Rectal smooth muscle tissue (tissue), 1 donor: Measurements from ENCODE around the gene AIMP1.

Experiments
- H3K27ac ChIP-seq: one replicate; pipeline ENCODE4 v1.7.0; 2013; ENCODE audit warnings: low read depth, low read length, inconsistent platforms
- H3K27me3 ChIP-seq: one replicate; pipeline ENCODE4 v1.7.0; 2013; ENCODE audit warnings: low read length; ENCODE audit not compliant: control insufficient read depth, insufficient read depth
- H3K36me3 ChIP-seq: one replicate; pipeline ENCODE4 v1.7.0; 2013; ENCODE audit warnings: low read length; ENCODE audit not compliant: control insufficient read depth, insufficient read depth
- H3K4me1 ChIP-seq: one replicate; pipeline ENCODE4 v1.7.0; 2013; ENCODE audit warnings: low read length; ENCODE audit not compliant: control insufficient read depth, insufficient read depth
- H3K4me3 ChIP-seq: one replicate; pipeline ENCODE4 v1.7.0; 2013; ENCODE audit warnings: low read length
- H3K9ac ChIP-seq: one replicate; pipeline ENCODE4 v1.7.0; 2013; ENCODE audit warnings: low read length

Gene AIMP1

DNA sequence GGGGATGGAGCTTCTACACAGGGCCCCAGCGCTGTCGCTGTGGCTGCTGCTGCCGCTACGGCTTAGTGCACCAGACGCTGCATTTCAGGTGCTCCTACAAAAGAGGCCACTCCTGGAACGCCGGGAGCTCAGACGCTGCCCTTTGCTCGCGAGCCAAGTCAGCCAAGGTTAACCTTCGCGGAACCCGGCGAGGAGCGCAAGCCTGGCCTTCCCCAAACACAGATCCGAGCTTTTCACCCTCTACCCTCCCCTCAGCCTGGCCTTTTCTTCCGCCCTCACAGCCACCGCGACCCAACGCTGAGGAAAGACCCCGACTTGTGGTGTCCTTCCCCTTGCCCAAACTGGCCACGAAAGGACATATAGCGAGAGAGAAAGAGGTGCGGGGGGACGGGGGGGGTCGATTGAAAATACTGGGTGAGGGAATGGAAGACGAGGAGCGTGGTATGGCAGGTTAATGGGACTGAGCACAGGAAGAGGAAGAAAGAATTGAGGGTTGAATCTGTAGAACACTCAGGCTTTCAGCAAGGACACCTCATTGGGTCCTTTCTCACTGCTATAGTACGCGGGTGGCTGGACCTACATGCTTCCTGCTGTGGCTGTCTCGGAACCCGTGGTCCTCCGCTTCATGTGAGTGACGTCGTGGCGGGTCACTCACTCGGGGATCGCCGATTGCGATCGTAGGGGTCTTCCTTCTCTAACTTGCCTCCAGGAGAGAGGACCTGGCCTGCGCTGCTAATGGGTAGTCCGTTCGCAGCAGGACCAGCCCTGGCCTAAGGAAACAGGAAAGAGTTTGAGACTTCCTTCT lies at the start of gene AIMP1, which contains the start of gene TBCK:
Gene AIMP1 (plus strand): TSS at position 583 of the 805 bp plus-strand sequence. CDS start 8,460 bp downstream, outside the sequence.
Gene TBCK (minus strand): TSS at position 242 of the 805 bp plus-strand sequence. CDS start 7,249 bp downstream, outside the sequence.
- Histone ChIP-seq H3K4me1 (peaks cover 17% of the 10 kb centered on the region), H3K4me3 (peak within 1 kb of the TSS; percentile 92)

DNA sequence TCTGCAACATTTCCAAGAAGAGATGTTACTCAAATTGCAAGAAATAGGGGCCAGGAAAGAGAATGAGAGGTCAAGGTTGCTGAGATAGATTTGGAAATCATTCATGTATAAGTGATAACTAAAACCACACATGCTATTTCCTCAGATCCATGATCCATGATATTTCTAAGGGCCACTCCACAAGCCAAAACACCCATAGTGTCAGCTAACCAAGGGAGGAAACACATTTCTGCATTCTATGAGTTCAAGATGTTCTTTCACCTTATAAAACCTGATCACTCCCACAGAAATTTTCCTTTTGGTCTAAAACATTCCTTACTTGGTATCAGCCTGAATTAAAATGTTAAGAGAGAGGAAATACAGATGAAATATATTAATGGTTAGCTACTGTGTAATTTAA lies 47.6 kb upstream of the AIMP1 start:
- Histone ChIP-seq H3K4me3 (no peak overlapping the region), H3K27ac (no peak overlapping the region), H3K27me3 (no peaks in the 10 kb centered on the region), H3K36me3 (no peaks in the 10 kb centered on the region), H3K9ac (no peak overlapping the region), H3K4me1 (no peaks in the 10 kb centered on the region)

More for the DNA sequence above, at the start of gene AIMP1, which contains the start of gene TBCK:
- Histone ChIP-seq H3K27ac (peak within 1 kb of the TSS; percentile 97), H3K27me3 (no peaks in the 10 kb centered on the region), H3K9ac (peak within 1 kb of the TSS; percentile 91), H3K36me3 (no peaks in the 10 kb centered on the region)

DNA sequence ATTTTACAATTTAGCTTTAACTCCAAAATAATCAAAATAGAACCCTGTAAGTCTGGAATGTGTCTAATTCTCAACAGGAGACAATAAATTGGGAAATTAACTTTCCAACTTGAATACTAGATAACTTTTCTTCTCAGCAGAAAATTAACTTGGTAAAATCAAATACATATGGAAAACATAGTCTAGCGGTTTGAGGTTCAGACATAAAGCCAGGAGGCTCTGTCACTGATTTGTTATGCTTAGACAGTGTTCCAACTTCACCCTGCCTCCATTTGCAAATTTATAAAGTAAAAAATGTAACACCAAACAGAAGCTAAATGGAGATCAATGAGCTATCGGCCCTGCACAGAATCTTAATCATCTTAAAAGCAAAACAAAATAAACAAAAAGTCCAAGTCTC lies 46.6 kb upstream of the AIMP1 start:
- Histone ChIP-seq H3K36me3 (no peaks in the 10 kb centered on the region), H3K4me1 (no peaks in the 10 kb centered on the region), H3K4me3 (no peak overlapping the region), H3K27me3 (no peaks in the 10 kb centered on the region), H3K27ac (no peak overlapping the region), H3K9ac (no peak overlapping the region)

DNA sequence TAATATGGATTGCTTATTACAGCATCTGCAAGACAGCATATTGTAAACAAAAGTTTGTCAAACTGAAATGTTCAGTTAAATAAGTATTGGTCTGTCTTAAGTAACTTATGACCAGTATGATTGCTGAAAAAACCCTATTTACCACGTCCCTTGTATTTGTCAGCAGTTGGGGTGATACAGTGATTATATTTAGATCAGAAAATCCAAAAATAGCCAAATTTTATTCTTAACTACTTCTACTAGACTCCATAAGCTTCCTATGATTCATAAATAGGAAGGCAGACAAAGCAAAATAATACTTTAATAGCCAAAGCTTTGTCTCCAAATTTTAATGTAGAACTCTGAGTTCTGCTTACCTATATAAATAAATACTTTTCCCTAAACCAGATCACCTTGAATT lies 45.6 kb upstream of the AIMP1 start:
- H3K4me1 ChIP-seq: no peaks in the 10 kb centered on the region
- no peak overlapping the region for H3K4me3 ChIP-seq
- H3K27ac ChIP-seq: no peak overlapping the region
- H3K27me3 ChIP-seq: no peaks in the 10 kb centered on the region
- H3K36me3 ChIP-seq: no peaks in the 10 kb centered on the region
- no peak overlapping the region for H3K9ac ChIP-seq

DNA sequence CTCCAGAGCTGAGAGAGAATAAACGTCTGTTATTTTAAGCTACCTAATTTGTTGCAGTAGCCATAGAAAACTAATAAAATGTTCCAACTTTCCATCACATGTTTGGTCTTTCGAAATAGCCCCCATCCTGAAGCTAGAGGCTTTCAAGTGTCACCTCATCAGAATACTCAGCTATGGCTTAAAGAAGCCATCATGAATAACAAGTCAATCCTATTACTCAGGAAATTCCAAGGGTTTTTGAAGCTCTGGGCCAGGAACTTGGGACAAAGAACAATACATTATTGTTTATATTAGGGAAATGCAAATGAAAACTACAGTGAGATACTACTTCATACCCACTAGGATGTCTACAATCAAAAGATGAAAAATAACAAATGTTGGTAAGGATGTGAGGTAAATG lies 42.5 kb upstream of the AIMP1 start:
- Histone ChIP-seq H3K4me1 (no peaks in the 10 kb centered on the region), H3K36me3 (no peaks in the 10 kb centered on the region), H3K9ac (no peak overlapping the region), H3K27me3 (no peaks in the 10 kb centered on the region), H3K4me3 (no peak overlapping the region), H3K27ac (no peak overlapping the region)

DNA sequence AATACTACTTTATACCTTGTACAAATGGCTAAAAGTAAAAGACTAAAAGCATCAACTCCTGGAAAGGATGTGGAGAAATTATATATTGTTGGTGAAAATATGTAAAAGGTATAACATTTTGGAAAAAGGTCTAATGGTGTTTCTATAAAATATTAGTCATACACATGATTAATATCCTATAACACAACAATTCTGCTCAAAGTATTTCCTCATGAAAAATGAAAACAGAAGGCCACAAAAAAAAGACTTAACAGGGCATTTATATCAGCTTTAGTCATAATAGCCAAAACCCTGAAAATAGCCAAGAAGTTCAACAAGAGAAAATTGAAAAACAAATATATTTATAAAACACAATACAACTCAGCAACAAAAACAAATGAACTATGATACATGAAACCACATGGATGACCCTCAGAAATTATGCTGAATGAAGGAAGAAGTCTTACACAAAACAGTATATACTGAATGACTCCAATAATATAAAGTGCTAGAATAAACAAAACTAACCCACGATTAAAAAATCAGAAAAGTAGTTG lies 39.1 kb upstream of the AIMP1 start:
- no peak overlapping the region for H3K4me3 ChIP-seq
- H3K27me3 ChIP-seq: no peaks in the 10 kb centered on the region
- H3K9ac ChIP-seq: no peak overlapping the region
- H3K36me3 ChIP-seq: no peaks in the 10 kb centered on the region
- H3K4me1 ChIP-seq: no peaks in the 10 kb centered on the region
- H3K27ac ChIP-seq: no peak overlapping the region

DNA sequence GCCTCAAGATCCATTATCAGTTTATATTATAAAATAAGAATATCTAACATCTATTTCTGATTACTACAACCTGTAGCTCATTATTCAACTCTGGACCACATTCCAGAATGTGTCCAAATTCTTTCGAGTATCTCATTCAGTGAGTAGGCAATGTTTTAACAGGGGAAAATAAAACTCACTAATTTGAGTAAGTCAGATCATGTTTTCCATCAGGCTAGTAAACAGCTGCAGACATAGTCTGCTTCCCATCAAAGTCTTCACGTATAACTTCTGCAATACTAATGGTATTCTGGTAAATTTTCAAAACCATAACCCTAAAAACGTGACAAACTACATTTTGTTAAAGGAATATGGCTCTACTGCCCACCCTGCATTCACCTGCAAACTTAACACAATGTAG lies 32.1 kb upstream of the AIMP1 start:
- Histone ChIP-seq H3K27ac (no peak overlapping the region), H3K4me3 (no peak overlapping the region), H3K4me1 (no peaks in the 10 kb centered on the region), H3K9ac (no peak overlapping the region), H3K27me3 (no peaks in the 10 kb centered on the region), H3K36me3 (peaks cover 2% of the 10 kb centered on the region)

DNA sequence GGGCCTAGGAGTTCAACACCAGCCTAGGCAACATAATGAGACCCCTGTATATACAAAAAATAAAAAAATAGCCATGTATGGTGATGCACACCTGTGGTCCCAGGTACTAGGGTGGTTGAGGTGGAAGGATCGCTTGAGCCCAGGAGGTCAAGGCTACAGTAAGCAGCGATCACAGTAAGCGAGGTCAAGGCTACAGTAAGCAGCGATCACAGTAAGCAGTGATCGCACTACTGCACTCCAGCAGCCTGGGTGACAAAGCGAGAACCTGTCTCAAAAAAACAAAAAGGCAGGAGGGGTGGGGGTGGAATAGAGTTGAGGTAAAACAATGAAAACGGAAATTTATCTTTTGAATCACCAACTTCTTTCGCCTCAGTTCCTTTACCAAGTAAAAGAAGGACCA lies 29.7 kb upstream of the AIMP1 start:
- H3K27ac ChIP-seq: no peak overlapping the region
- H3K27me3 ChIP-seq: no peaks in the 10 kb centered on the region
- H3K4me1 ChIP-seq: no peaks in the 10 kb centered on the region

DNA sequence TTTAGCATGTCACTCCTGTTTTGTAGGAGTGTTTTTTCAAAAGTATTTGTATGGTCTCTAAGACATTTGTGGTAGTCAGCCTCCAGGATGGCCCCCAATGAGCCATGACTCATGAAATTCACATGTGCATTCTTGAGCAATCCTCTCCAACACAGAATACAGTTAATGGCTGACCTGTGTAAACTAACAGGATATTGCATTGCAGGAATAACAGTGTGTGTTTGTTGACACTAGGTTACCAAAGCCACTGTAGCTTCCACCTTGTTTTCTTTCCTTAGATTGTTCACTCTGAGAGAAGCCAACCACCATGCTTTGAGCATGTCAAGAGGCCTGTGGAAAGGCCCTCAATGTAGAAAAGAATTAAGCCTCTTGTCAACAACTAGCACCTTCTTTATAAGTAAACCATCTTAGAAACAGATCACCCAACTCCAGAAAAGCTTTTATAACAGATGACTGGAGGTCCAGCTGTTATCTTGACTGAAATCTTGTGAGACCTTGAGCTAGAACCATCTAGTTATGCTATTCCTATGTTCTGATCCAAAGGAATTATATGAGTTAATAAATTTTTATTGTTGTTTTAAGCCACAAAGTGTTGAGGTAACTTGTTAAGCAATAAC lies 28.9 kb upstream of the AIMP1 start:
- Histone ChIP-seq H3K27me3 (no peaks in the 10 kb centered on the region), H3K4me3 (no peak overlapping the region), H3K36me3 (peaks cover 2% of the 10 kb centered on the region), H3K9ac (no peak overlapping the region), H3K4me1 (no peaks in the 10 kb centered on the region), H3K27ac (no peak overlapping the region)

More for the DNA sequence above, 29.7 kb upstream of the AIMP1 start:
- H3K4me3 ChIP-seq: no peak overlapping the region
- no peak overlapping the region for H3K9ac ChIP-seq
- H3K36me3 ChIP-seq: peaks cover 2% of the 10 kb centered on the region

DNA sequence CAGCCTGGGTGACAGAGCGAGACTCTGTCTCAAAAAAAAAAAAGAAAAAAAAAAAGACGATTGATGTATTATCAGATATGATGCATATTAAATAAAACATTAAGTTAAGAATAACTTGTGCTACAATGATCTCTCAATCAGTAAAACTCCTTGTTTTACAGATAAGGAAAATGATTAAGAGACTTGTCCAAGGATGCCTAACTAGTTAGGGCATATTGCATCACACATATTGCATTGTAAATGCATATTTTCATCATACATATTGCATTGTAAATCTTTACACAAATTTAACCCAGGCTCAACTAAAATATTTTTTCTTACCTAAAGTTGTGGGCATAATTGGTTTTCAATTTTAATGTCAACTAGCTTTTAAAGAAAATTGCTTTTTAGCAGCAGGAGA lies 26.6 kb upstream of the AIMP1 start:
- H3K4me1 ChIP-seq: no peaks in the 10 kb centered on the region
- peaks cover 2% of the 10 kb centered on the region for H3K36me3 ChIP-seq
- no peaks in the 10 kb centered on the region for H3K27me3 ChIP-seq
- no peak overlapping the region for H3K4me3 ChIP-seq
- no peak overlapping the region for H3K9ac ChIP-seq
- no peak overlapping the region for H3K27ac ChIP-seq

DNA sequence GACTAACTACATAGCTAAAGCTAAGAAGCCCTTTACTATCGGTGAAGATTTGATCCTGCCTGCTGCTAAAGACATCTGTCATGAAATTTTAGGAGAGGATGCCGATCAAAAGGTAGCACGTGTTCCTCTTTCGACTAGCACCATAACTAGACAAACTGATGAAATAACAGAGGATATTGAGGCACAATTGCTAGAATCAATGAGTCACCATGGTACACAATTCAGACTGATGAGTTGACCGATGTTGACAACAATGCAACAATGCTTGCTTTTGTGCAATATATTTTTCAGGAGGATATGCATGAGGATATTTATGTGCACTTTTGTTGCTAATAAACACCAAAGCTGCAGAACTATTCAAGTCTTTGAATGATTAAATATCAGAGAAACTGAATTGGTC lies 24.7 kb upstream of the AIMP1 start:
- no peaks in the 10 kb centered on the region for H3K27me3 ChIP-seq
- H3K4me1 ChIP-seq: no peaks in the 10 kb centered on the region
- peaks cover 2% of the 10 kb centered on the region for H3K36me3 ChIP-seq
- no peak overlapping the region for H3K4me3 ChIP-seq
- no peak overlapping the region for H3K27ac ChIP-seq
- H3K9ac ChIP-seq: no peak overlapping the region

DNA sequence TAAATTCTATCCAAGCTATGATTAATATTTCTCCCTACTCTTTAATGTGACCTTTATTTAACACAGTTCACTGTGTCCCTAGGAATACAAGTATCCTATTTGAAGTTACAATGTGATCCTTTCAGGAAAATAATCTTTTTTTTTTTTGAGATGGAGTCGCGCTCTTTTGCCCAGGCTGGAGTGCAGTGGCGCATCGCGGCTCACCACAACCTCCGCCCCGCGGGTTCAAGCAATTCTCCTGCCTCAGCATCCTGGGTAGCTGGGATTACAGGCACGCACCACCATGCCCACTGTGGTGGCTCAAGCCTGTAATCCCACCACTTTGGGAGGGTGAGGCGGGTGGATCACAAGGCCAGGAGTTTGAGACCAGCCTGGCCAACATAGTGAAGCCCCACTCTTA lies 22.3 kb upstream of the AIMP1 start:
- H3K4me1 ChIP-seq: no peaks in the 10 kb centered on the region
- H3K27ac ChIP-seq: no peak overlapping the region
- no peaks in the 10 kb centered on the region for H3K36me3 ChIP-seq
- H3K9ac ChIP-seq: no peak overlapping the region
- H3K27me3 ChIP-seq: no peaks in the 10 kb centered on the region
- H3K4me3 ChIP-seq: no peak overlapping the region
